IMR-90 (cell line): ENCODE measurements around the gene ST7. TPM values are rescaled to one million over a fixed set of nuclear protein-coding genes. Genes with fewer than 3 reads are reported as not detected.

Experiments
- ATAC-seq: fragments of 200-7000 bp; cut with Tn5 transposase; 2 replicates; pipeline ENCODE4 v1.9.1; 2020; ENCODE audit warnings: low read depth, mild to moderate bottlenecking, moderate library complexity
- BruUV-seq: library from RNA; stranded (reverse); fragments of 400-500 nt; replicated peaks from 2 replicates; lab custom pipeline; 2021; lab: Mats Ljungman, UMichigan
- CTCF ChIA-PET: fragments of 300-600 bp; formaldehyde crosslinking; extraction: SDS; loops from one replicate; lab custom pipeline; 2021; ENCODE audit warnings: antibody characterized with exemption; lab: Yijun Ruan, JAX
- POLR2A ChIA-PET: fragments of 300-600 bp; sonication (Branson Sonifier 250); formaldehyde crosslinking; loops from one replicate; lab custom pipeline; 2022; ENCODE audit warnings: antibody characterized with exemption; ENCODE audit not compliant: unreplicated experiment; lab: Charles Lee
- DNase-seq: peaks from one replicate; pipeline ENCODE4 v3.0.0; 2013
- H2AFZ ChIP-seq: replicated peaks from 2 replicates; pipeline ENCODE3; 2013; ENCODE audit warnings: low read length, mild to moderate bottlenecking; ENCODE audit not compliant: poor library complexity
- H2AK5ac ChIP-seq: 2 replicates; pipeline ENCODE4 v1.6.1; 2013; ENCODE audit warnings: low read depth, low read length, inconsistent platforms
- H2AK9ac ChIP-seq: replicated peaks from 2 replicates; pipeline ENCODE3; 2013; ENCODE audit warnings: mild to moderate bottlenecking, low read depth, low read length, moderate library complexity; ENCODE audit not compliant: poor library complexity
- H2BK120ac ChIP-seq: 2 replicates; pipeline ENCODE4 v1.6.1; 2013; ENCODE audit warnings: low read depth, low read length, inconsistent platforms
- H2BK15ac ChIP-seq: 3 replicates; pipeline ENCODE4 v1.6.1; 2013; ENCODE audit warnings: low read depth, low read length, inconsistent platforms
- H2BK20ac ChIP-seq: 2 replicates; pipeline ENCODE4 v1.6.1; 2013; ENCODE audit warnings: low read depth, mild to moderate bottlenecking, inconsistent platforms, low read length, moderate library complexity
- H2BK5ac ChIP-seq: 2 replicates; pipeline ENCODE4 v1.6.1; 2013; ENCODE audit warnings: mild to moderate bottlenecking, low read depth, low read length, inconsistent platforms; ENCODE audit not compliant: poor library complexity, severe bottlenecking
- H3K14ac ChIP-seq: replicated peaks from 2 replicates; pipeline ENCODE4 v1.6.1; 2013; ENCODE audit warnings: low read depth, low read length, inconsistent platforms
- H3K18ac ChIP-seq: 2 replicates; pipeline ENCODE4 v1.6.1; 2013; ENCODE audit warnings: low read depth, low read length, control low read depth
- H3K23ac ChIP-seq: 2 replicates; pipeline ENCODE4 v1.6.1; 2013; ENCODE audit warnings: low read depth, low read length, inconsistent platforms
- H3K27ac ChIP-seq: 2 replicates; pipeline ENCODE4 v1.5.1; 2013; ENCODE audit warnings: mild to moderate bottlenecking, control low read depth, low read length; ENCODE audit not compliant: insufficient read depth
- H3K27me3 ChIP-seq: 2 replicates; pipeline ENCODE4 v1.6.1; 2013; ENCODE audit warnings: low read length; ENCODE audit not compliant: control insufficient read depth, insufficient read depth
- H3K36me3 ChIP-seq: 2 replicates; pipeline ENCODE4 v1.6.1; 2013; ENCODE audit warnings: low read length, mixed read lengths; ENCODE audit not compliant: control insufficient read depth, insufficient read depth
- H3K4ac ChIP-seq: 2 replicates; pipeline ENCODE4 v1.6.1; 2013; ENCODE audit warnings: low read depth, low read length, inconsistent platforms
- H3K4me1 ChIP-seq: 2 replicates; pipeline ENCODE4 v1.6.1; 2013; ENCODE audit warnings: low read length, mixed read lengths; ENCODE audit not compliant: control insufficient read depth, insufficient read depth
- H3K4me2 ChIP-seq: 2 replicates; pipeline ENCODE4 v1.6.1; 2013; ENCODE audit warnings: low read depth, mild to moderate bottlenecking, control low read depth, low read length, moderate library complexity
- H3K4me3 ChIP-seq: 2 replicates; pipeline ENCODE4 v1.5.1; 2013; ENCODE audit warnings: low read depth, mild to moderate bottlenecking, control low read depth, low read length, moderate library complexity; ENCODE audit not compliant: insufficient read depth
- H3K56ac ChIP-seq: 2 replicates; pipeline ENCODE4 v1.6.1; 2013; ENCODE audit warnings: low read length, inconsistent platforms; ENCODE audit not compliant: insufficient read depth; ENCODE audit errors: extremely low read depth
- H3K79me1 ChIP-seq, 2 experiments: 2 replicates each; pipeline ENCODE4 v1.6.1; 2013; ENCODE audit warnings: low read length in 2 of 2, inconsistent platforms in 1 of 2, low read depth in 1 of 2
- H3K9ac ChIP-seq: 2 replicates; pipeline ENCODE4 v1.6.1; 2013; ENCODE audit warnings: low read depth, low read length, control low read depth
- H3K9me1 ChIP-seq: 2 replicates; pipeline ENCODE4 v1.6.1; 2013; ENCODE audit warnings: low read length, inconsistent platforms; ENCODE audit not compliant: insufficient read depth
- H3K9me3 ChIP-seq: 2 replicates; pipeline ENCODE4 v1.6.1; 2013; ENCODE audit warnings: low read length; ENCODE audit not compliant: control insufficient read depth, insufficient read depth
- H4K20me1 ChIP-seq: 2 replicates; pipeline ENCODE4 v1.6.1; 2013; ENCODE audit warnings: low read length, inconsistent platforms; ENCODE audit not compliant: insufficient read depth
- H4K5ac ChIP-seq: 2 replicates; pipeline ENCODE4 v1.6.1; 2013; ENCODE audit warnings: mild to moderate bottlenecking, low read depth, low read length, control low read depth
- H4K8ac ChIP-seq, 2 experiments: 2 replicates each; pipeline ENCODE4 v1.6.1; 2013; ENCODE audit warnings: low read depth in 2 of 2, low read length in 2 of 2, control low read depth in 1 of 2, inconsistent platforms in 1 of 2
- H4K91ac ChIP-seq: 2 replicates; pipeline ENCODE4 v1.6.1; 2013; ENCODE audit warnings: low read depth, low read length, inconsistent platforms; ENCODE audit not compliant: insufficient read depth
- BHLHE40 ChIP-seq: fragments of 150-350 bp; IDR thresholded peaks from 2 replicates; pipeline ENCODE4 v1.6.1; 2016; ENCODE audit warnings: mild to moderate bottlenecking, low read depth, low read length
- CEBPB ChIP-seq: IDR thresholded peaks from 2 replicates; pipeline ENCODE4 v1.6.1; 2012; ENCODE audit warnings: low read depth, low read length, improper control_type of control experiment
- CHD1 ChIP-seq: IDR thresholded peaks from 2 replicates; pipeline ENCODE4 v1.6.1; 2012; ENCODE audit warnings: low read depth, low read length, improper control_type of control experiment
- FOS ChIP-seq: fragments of 150-350 bp; IDR thresholded peaks from 2 replicates; pipeline ENCODE4 v1.6.1; 2016; ENCODE audit warnings: low read depth, low read length
- MAFK ChIP-seq: IDR thresholded peaks from 2 replicates; pipeline ENCODE4 v1.6.1; 2012; ENCODE audit warnings: low read depth, low read length, improper control_type of control experiment
- MAZ ChIP-seq: IDR thresholded peaks from 2 replicates; pipeline ENCODE4 v1.6.1; 2012; ENCODE audit warnings: low read depth, mild to moderate bottlenecking, low read length, improper control_type of control experiment, moderate library complexity, borderline replicate concordance
- MXI1 ChIP-seq: IDR thresholded peaks from 2 replicates; pipeline ENCODE4 v1.6.1; 2012; ENCODE audit warnings: low read depth, mild to moderate bottlenecking, low read length, moderate library complexity, borderline replicate concordance
- NFE2L2 ChIP-seq: fragments of 150-350 bp; IDR thresholded peaks from 2 replicates; pipeline ENCODE4 v1.6.1; 2016; ENCODE audit warnings: low read depth, mild to moderate bottlenecking, low read length
- POLR2A ChIP-seq: IDR thresholded peaks from 2 replicates; pipeline ENCODE4 v1.6.1; 2012; ENCODE audit warnings: mild to moderate bottlenecking, low read depth, low read length
- RAD21 ChIP-seq: IDR thresholded peaks from 2 replicates; pipeline ENCODE4 v1.6.1; 2012; ENCODE audit warnings: low read length, improper control_type of control experiment
- RCOR1 ChIP-seq: IDR thresholded peaks from 2 replicates; pipeline ENCODE4 v1.6.1; 2012; ENCODE audit warnings: mild to moderate bottlenecking, low read length, improper control_type of control experiment; ENCODE audit not compliant: insufficient replicate concordance
- RFX5 ChIP-seq: IDR thresholded peaks from 2 replicates; pipeline ENCODE4 v1.8.0; 2012; ENCODE audit warnings: low read depth, mild to moderate bottlenecking, low read length, moderate library complexity
- SMC3 ChIP-seq: fragments of 150-350 bp; IDR thresholded peaks from 2 replicates; pipeline ENCODE4 v1.6.1; 2016; ENCODE audit warnings: low read depth, mild to moderate bottlenecking, antibody characterized with exemption, low read length, moderate library complexity
- WGBS, 2 experiments: methylation state at CpG; one replicate each; pipeline versions ENCODE4 v1.1.5 to v1.1.7; 2013; ENCODE audit warnings: missing lambda C conversion rate in 2 of 2; ENCODE audit not compliant: insufficient read length in 1 of 2; ENCODE audit errors: extremely low coverage in 2 of 2; 5-methylcytosine and 5-hydroxymethylcytosine counted together
- dilution Hi-C: fragments of 300-500 bp; cut with HindIII; formaldehyde crosslinking; loops from one replicate; pipeline ENCODE4 v1.14.3; 2018; ENCODE audit warnings: low sequenced_read_pairs; ENCODE audit not compliant: unreplicated experiment
- in situ Hi-C: fragments of 300-500 bp; cut with MboI; formaldehyde crosslinking; loops from 3 replicates; pipeline ENCODE4 v1.14.3; 2019; ENCODE audit warnings: low sequenced_read_pairs, inconsistent platforms, mixed read lengths
- intact Hi-C: fragments of 100-400 bp; cut with micrococcal nuclease; formaldehyde crosslinking; loops from 2 replicates; pipeline ENCODE4 v1.10.0; 2022
- polyA plus RNA-seq, 3 experiments: library from polyadenylated mRNA; depleted of rRNA; stranded (reverse); fragments of >200 nt; gene quantifications; 2 replicates each; pipeline ENCODE4 v1.2.3, GENCODE V29; 2012; ENCODE audit warnings: low replicate concordance in 1 of 3
- total RNA-seq: library from RNA; depleted of rRNA; stranded (reverse); fragments of >200 nt; gene quantifications from 2 replicates; pipeline ENCODE4 v1.2.3, GENCODE V29; 2012
- TF ChIP-seq, protein P1 (sequence below): conservative IDR thresholded peaks from 2 replicates; pipeline ENCODE4 v1.5.1; 2012; ENCODE audit warnings: mild to moderate bottlenecking, low read depth, low read length, improper control_type of control experiment
- TF ChIP-seq, protein P2 (sequence below): fragments of 150-350 bp; IDR thresholded peaks from 2 replicates; pipeline ENCODE4 v1.6.1; 2017; ENCODE audit warnings: mild to moderate bottlenecking, antibody characterized with exemption, low read length, low read depth
- TF ChIP-seq, protein P3 (sequence below): fragments of 150-350 bp; IDR thresholded peaks from 2 replicates; pipeline ENCODE4 v1.6.1; 2016; ENCODE audit warnings: low read depth, mild to moderate bottlenecking, low read length, moderate library complexity, borderline replicate concordance

ST7 gene
- total and polyA plus RNA-seq, 2 of the 4 experiments (the other 2 are of a cell fraction), result 18.6 to 26.0 TPM

DNA sequence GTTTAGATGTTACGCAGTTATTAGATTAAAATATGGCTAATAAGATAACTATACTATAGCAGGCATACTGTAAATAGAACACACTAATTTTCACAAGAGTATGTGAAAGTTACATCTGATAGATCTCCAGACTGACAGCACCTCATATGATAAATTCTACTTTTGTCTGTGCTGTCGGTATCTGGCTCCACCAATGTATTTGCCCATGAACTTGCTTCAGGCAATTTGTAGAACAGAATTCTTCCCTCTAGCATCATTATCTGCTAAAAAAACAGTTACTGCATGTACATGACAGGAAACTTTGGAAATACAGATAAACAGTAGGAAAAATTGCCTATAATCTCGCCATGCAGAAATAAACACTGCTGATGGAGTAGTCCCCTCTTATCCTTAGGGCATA, 231.8 kb downstream of the ST7 start:
- no peak overlapping the region for H3K56ac ChIP-seq
- no peak overlapping the region for H3K18ac ChIP-seq
- no peak for TF ChIP-seq SMC3
- TF ChIP-seq MAFK, result no peak
- no peak for TF ChIP-seq POLR2A
- TF ChIP-seq, protein P1, sequence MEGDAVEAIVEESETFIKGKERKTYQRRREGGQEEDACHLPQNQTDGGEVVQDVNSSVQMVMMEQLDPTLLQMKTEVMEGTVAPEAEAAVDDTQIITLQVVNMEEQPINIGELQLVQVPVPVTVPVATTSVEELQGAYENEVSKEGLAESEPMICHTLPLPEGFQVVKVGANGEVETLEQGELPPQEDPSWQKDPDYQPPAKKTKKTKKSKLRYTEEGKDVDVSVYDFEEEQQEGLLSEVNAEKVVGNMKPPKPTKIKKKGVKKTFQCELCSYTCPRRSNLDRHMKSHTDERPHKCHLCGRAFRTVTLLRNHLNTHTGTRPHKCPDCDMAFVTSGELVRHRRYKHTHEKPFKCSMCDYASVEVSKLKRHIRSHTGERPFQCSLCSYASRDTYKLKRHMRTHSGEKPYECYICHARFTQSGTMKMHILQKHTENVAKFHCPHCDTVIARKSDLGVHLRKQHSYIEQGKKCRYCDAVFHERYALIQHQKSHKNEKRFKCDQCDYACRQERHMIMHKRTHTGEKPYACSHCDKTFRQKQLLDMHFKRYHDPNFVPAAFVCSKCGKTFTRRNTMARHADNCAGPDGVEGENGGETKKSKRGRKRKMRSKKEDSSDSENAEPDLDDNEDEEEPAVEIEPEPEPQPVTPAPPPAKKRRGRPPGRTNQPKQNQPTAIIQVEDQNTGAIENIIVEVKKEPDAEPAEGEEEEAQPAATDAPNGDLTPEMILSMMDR, result no peak
- no peak for TF ChIP-seq CEBPB
- no peak for TF ChIP-seq MAZ
- TF ChIP-seq MXI1, result no peak
- no peak for TF ChIP-seq FOS
- TF ChIP-seq, protein P2, sequence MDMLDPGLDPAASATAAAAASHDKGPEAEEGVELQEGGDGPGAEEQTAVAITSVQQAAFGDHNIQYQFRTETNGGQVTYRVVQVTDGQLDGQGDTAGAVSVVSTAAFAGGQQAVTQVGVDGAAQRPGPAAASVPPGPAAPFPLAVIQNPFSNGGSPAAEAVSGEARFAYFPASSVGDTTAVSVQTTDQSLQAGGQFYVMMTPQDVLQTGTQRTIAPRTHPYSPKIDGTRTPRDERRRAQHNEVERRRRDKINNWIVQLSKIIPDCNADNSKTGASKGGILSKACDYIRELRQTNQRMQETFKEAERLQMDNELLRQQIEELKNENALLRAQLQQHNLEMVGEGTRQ, result no peak
- TF ChIP-seq BHLHE40, result no peak
- TF ChIP-seq NFE2L2, result no peak
- TF ChIP-seq, protein P3, sequence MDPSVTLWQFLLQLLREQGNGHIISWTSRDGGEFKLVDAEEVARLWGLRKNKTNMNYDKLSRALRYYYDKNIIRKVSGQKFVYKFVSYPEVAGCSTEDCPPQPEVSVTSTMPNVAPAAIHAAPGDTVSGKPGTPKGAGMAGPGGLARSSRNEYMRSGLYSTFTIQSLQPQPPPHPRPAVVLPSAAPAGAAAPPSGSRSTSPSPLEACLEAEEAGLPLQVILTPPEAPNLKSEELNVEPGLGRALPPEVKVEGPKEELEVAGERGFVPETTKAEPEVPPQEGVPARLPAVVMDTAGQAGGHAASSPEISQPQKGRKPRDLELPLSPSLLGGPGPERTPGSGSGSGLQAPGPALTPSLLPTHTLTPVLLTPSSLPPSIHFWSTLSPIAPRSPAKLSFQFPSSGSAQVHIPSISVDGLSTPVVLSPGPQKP, result no peak
- TF ChIP-seq RCOR1, result no peak
- TF ChIP-seq RAD21, result no peak
- TF ChIP-seq RFX5, result no peak
- TF ChIP-seq CHD1, result no peak
- CTCF ChIA-PET, result no interaction called here
- ATAC-seq, result no peak
- no peak overlapping the region for H3K14ac ChIP-seq
- no peak overlapping the region for H3K4ac ChIP-seq
- in situ Hi-C loops (no loop called here), dilution Hi-C loops (no loop called here), intact Hi-C loops (no loop called here)
- H2BK20ac ChIP-seq, result no peak overlapping the region
- H3K79me1 ChIP-seq, result no peaks in the 10 kb centered on the region
- H2BK120ac ChIP-seq, result no peak overlapping the region
- no peak overlapping the region for H2BK5ac ChIP-seq
- no peaks in the 10 kb centered on the region; the same call in 1 of the 2 replicates for H3K9me1 ChIP-seq
- BruUV-seq, result no TSS peak
- no peak overlapping the region for H3K4me3 ChIP-seq
- H2AK9ac ChIP-seq, result no peak overlapping the region
- 0 out of 2 replicates have a peak, but pooled peaks cover 1% of the 10 kb centered on the region for H3K4me1 ChIP-seq
- no peak overlapping the region for H2BK15ac ChIP-seq
- DNase-seq, result no peak
- no peak overlapping the region for H2AK5ac ChIP-seq
- H2AFZ ChIP-seq, result no peak overlapping the region
- no peak overlapping the region for H3K9ac ChIP-seq
- H4K8ac ChIP-seq, result no peak overlapping the region
- H3K23ac ChIP-seq, result no peak overlapping the region
- no peak overlapping the region for H3K27ac ChIP-seq
- H3K4me2 ChIP-seq, result no peak overlapping the region
- no peaks in the 10 kb centered on the region for H3K27me3 ChIP-seq
- H3K36me3 ChIP-seq, result peaks cover 5% of the 10 kb centered on the region; the same call in 1 of the 2 replicates
- H4K5ac ChIP-seq, result no peak overlapping the region
- no peaks in the 10 kb centered on the region for H3K9me3 ChIP-seq
- WGBS, 2 experiments, result no CpG with 5 or more reads among the region's 3 CpGs
- H4K91ac ChIP-seq, result no peak overlapping the region
- no peaks in the 10 kb centered on the region for H4K20me1 ChIP-seq
- POLR2A ChIA-PET, result no interaction called here
